Measurements from ENCODE around the gene HTR6. TPM values are rescaled to one million over a fixed set of nuclear protein-coding genes. Genes with fewer than 3 reads are reported as not detected.

HTR6 gene
- total RNA-seq, 1 experiment from 2014 or later = not detected

DNA sequence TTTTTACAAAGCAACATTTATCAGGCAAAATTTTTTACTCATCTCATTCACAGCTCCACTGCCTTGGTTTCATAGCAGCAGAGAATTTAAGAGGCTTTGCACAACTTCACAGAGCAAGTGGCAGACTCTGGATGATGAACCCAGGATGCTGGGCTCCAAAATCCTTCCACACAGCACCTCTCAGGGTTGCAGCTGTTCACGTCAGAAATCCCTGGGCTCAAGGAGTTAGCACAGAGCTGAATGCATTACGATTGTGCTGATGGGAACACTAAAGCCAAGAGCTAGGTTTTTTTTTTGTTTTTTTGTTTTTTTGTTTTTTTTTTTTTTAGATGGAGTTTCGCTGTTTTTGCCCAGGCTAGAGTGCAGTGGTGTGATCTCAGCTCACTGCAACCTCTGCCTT is 2.4 kb upstream of the HTR6 start:
- H3K4me3 ChIP-seq = no peak overlapping the region
- CTCF ChIA-PET = interaction anchor here (0.6 to 1.7 kb wide), 4 partner anchors 8 to 139 kb away, joined by 3 to 7 read pairs (median 4); no protein-coding TSS in a partner anchor
- no peak for DNase-seq
- no peaks in the 10 kb centered on the region for H3K9me2 ChIP-seq (ENCODE audit: insufficient read depth)
- H3K4me2 ChIP-seq = no peak overlapping the region
- no peaks in the 10 kb centered on the region for H3K9me3 ChIP-seq (ENCODE audit: insufficient read depth, low read depth)
- no peaks in the 10 kb centered on the region for H3K79me2 ChIP-seq (ENCODE audit: low read depth)
- peaks cover 5% of the 10 kb centered on the region; the same call in 1 of the 2 replicates for H3F3A ChIP-seq (ENCODE audit: insufficient read depth, low read depth)
- TF ChIP-seq, protein P1, sequence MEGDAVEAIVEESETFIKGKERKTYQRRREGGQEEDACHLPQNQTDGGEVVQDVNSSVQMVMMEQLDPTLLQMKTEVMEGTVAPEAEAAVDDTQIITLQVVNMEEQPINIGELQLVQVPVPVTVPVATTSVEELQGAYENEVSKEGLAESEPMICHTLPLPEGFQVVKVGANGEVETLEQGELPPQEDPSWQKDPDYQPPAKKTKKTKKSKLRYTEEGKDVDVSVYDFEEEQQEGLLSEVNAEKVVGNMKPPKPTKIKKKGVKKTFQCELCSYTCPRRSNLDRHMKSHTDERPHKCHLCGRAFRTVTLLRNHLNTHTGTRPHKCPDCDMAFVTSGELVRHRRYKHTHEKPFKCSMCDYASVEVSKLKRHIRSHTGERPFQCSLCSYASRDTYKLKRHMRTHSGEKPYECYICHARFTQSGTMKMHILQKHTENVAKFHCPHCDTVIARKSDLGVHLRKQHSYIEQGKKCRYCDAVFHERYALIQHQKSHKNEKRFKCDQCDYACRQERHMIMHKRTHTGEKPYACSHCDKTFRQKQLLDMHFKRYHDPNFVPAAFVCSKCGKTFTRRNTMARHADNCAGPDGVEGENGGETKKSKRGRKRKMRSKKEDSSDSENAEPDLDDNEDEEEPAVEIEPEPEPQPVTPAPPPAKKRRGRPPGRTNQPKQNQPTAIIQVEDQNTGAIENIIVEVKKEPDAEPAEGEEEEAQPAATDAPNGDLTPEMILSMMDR (conservative IDR thresholded peaks at IDR 0.05) = no peak
- no peak for TF ChIP-seq EZH2 (IDR thresholded peaks at IDR 0.05; ENCODE audit: low read depth)
- BruUV-seq (replicated peaks) = no TSS peak
- POLR2A ChIA-PET (ENCODE audit: unreplicated experiment) = no interaction called here
- H3K27ac ChIP-seq = no peak overlapping the region
- H4K20me1 ChIP-seq (ENCODE audit: insufficient read depth) = no peaks in the 10 kb centered on the region
- no peaks in the 10 kb centered on the region for H3K27me3 ChIP-seq (ENCODE audit: insufficient read depth, low read depth)
- H2AFZ ChIP-seq = no peak overlapping the region
- intact Hi-C loops (cut with micrococcal nuclease; ENCODE audit: unreplicated experiment) = loop anchor here (5.0 kb wide), 2 partner anchors 255 to 490 kb away; no protein-coding TSS in a partner anchor
- H3K36me3 ChIP-seq (ENCODE audit: low read depth) = no peaks in the 10 kb centered on the region
- no peaks in the 10 kb centered on the region for H3K4me1 ChIP-seq (replicated peaks; ENCODE audit: insufficient read depth)

DNA sequence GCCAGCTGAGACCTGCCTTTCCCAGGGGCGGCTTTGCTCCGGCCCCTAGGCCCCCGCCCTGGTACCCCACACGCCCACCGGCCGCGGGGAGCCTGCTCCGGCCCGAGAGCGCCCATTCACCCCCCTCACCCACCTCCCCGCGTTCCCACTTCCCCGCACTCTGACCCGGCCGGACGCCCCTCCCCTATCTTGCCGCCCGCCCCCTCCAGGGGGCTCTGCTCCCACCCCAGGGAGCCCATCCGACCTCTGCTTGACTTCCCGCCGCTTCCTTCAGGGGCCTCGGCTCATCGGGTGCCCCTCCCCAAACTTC is 466 bp downstream of the HTR6 start:
- CTCF ChIA-PET = no interaction called here
- POLR2A ChIA-PET (ENCODE audit: unreplicated experiment) = no interaction called here
- no peaks in the 10 kb centered on the region for H3K9me3 ChIP-seq (ENCODE audit: insufficient read depth, low read depth)
- no peak overlapping the region for H2AFZ ChIP-seq
- H3K4me2 ChIP-seq = no peak overlapping the region; the same call in 1 of the 2 replicates
- no peak for DNase-seq
- BruUV-seq (replicated peaks) = no TSS peak
- H3K27me3 ChIP-seq (ENCODE audit: insufficient read depth, low read depth) = no peaks in the 10 kb centered on the region
- no peak overlapping the region for H3K4me3 ChIP-seq
- H3K36me3 ChIP-seq (ENCODE audit: low read depth) = no peaks in the 10 kb centered on the region
- intact Hi-C loops (cut with micrococcal nuclease; ENCODE audit: unreplicated experiment) = no loop called here
- no peaks in the 10 kb centered on the region for H3K79me2 ChIP-seq (ENCODE audit: low read depth)
- H3K9me2 ChIP-seq (ENCODE audit: insufficient read depth) = no peaks in the 10 kb centered on the region
- H3F3A ChIP-seq (ENCODE audit: insufficient read depth, low read depth) = peaks cover 5% of the 10 kb centered on the region; the same call in 1 of the 2 replicates
- no peak overlapping the region for H3K27ac ChIP-seq
- no peak for TF ChIP-seq EZH2 (IDR thresholded peaks at IDR 0.05; ENCODE audit: low read depth)
- TF ChIP-seq, protein P1 (conservative IDR thresholded peaks at IDR 0.05) = no peak
- no peaks in the 10 kb centered on the region for H4K20me1 ChIP-seq (ENCODE audit: insufficient read depth)
- no peaks in the 10 kb centered on the region for H3K4me1 ChIP-seq (replicated peaks; ENCODE audit: insufficient read depth)

DNA sequence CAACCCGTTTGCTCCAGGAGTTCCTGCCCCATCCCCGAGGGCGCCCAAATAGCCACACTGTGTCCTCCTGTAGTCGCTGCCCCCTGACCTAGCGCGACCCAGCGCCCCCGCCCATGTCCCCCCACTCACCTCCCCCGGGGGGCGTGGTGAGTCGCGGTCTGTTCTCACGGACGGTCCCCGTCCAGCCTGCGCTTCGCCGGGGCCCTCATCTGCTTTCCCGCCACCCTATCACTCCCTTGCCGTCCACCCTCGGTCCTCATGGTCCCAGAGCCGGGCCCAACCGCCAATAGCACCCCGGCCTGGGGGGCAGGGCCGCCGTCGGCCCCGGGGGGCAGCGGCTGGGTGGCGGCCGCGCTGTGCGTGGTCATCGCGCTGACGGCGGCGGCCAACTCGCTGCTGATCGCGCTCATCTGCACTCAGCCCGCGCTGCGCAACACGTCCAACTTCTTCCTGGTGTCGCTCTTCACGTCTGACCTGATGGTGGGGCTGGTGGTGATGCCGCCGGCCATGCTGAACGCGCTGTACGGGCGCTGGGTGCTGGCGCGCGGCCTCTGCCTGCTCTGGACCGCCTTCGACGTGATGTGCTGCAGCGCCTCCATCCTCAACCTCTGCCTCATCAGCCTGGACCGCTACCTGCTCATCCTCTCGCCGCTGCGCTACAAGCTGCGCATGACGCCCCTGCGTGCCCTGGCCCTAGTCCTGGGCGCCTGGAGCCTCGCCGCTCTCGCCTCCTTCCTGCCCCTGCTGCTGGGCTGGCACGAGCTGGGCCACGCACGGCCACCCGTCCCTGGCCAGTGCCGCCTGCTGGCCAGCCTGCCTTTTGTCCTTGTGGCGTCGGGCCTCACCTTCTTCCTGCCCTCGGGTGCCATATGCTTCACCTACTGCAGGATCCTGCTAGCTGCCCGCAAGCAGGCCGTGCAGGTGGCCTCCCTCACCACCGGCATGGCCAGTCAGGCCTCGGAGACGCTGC is 1.1 kb downstream of the HTR6 start:
- no peaks in the 10 kb centered on the region for H3K4me1 ChIP-seq (replicated peaks; ENCODE audit: insufficient read depth)
- H3K36me3 ChIP-seq (ENCODE audit: low read depth) = no peaks in the 10 kb centered on the region
- no peak overlapping the region for H3K4me2 ChIP-seq
- no peak for DNase-seq
- TF ChIP-seq, protein P1 (conservative IDR thresholded peaks at IDR 0.05) = no peak
- no peak for TF ChIP-seq EZH2 (IDR thresholded peaks at IDR 0.05; ENCODE audit: low read depth)
- no peaks in the 10 kb centered on the region for H3K79me2 ChIP-seq (ENCODE audit: low read depth)
- no peak overlapping the region for H2AFZ ChIP-seq
- peaks cover 5% of the 10 kb centered on the region; the same call in 1 of the 2 replicates for H3F3A ChIP-seq (ENCODE audit: insufficient read depth, low read depth)
- no peaks in the 10 kb centered on the region for H3K27me3 ChIP-seq (ENCODE audit: insufficient read depth, low read depth)
- intact Hi-C loops (cut with micrococcal nuclease; ENCODE audit: unreplicated experiment) = no loop called here
- no peak overlapping the region for H3K27ac ChIP-seq
- H3K9me2 ChIP-seq (ENCODE audit: insufficient read depth) = no peaks in the 10 kb centered on the region
- H4K20me1 ChIP-seq (ENCODE audit: insufficient read depth) = no peaks in the 10 kb centered on the region
- BruUV-seq (replicated peaks) = no TSS peak
- ChIA-PET POLR2A (ENCODE audit: unreplicated experiment) (no interaction called here), CTCF (no interaction called here)
- no peak overlapping the region for H3K4me3 ChIP-seq
- H3K9me3 ChIP-seq (ENCODE audit: insufficient read depth, low read depth) = no peaks in the 10 kb centered on the region

Measured in PC-9 (cell line).